NCI-H1436 (cell line): ENCODE results near the gene FGF1.

Source experiments
- DNase-seq: peaks from one replicate; lab custom pipeline; 2025; lab: John Stamatoyannopoulos, UW

Gene FGF1

GRCh38 chr5:142578161-142578830 is 107.6 kb downstream of the FGF1 start:
- DNase-seq: no peak

GRCh38 chr5:142576804-142577203 is 109.1 kb downstream of the FGF1 start:
- no peak for DNase-seq

DNA sequence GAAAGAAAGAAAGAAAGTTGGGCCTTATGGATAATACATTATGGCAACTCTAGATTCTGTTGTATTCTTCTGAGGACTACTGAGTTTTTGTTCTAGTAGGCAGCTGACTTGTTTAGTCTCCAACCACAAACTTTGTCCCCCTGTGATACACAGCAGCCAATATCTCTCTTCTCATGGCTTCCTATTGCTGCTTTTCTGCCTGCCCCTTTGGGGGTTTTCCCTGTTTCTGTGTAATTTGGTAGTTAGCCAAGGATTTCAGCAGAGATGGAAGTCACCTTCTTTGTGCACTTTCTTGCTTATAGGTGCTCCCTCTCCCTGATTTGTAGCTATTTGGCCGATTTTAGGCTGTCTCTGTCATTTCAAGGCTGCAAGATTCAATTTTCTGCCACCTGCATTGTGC is 109.6 kb downstream of the FGF1 start:
- no peak for DNase-seq

DNA sequence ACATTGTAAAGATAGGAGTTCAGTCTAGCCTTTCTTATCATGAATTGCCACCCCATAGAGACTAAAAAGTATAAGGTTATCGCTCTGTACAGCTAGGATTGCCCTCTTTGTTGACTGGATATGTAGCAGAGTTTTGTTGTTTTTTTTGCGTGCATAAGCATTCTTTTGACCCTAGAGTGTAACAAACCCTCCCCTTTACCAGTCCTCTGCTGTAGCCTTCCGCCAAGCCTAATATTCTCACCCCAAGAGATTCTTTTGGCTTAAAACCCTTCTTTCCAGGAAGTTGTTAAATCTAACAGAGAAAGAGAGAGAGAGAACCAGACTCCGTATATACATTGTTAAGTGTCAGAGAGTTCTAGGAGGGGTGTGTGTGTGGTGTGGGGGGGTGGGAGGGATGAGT is 113.9 kb downstream of the FGF1 start:
- no peak for DNase-seq

GRCh38 chr5:142571371-142571770 is 114.5 kb downstream of the FGF1 start:
- DNase-seq: no peak

DNA sequence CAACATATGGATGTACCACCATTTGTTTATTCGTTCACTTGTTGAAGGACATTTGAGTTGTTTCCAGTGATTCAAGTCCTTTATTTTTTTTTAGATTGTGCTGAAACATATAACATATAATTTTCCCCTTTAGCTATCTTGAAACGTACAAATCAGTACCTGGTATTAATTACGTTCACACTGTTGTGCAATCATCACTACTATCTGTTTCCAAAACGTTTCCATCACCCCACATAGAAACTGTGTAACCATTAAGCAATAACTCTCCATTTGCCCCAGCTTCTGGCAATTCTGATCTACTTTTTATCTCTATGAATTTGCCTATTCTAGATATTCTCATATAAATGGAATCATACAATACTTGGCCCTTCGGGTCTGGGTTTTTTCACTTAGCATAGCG is 116.0 kb downstream of the FGF1 start:
- no peak for DNase-seq

GRCh38 chr5:142568996-142569335 is 116.9 kb downstream of the FGF1 start:
- DNase-seq: no peak

- no peak for DNase-seq
Measured at GRCh38 chr5:142568283-142568995, 117.5 kb downstream of the FGF1 start.

GRCh38 chr5:142561486-142562097 is 124.3 kb downstream of the FGF1 start:
- no peak for DNase-seq

DNA sequence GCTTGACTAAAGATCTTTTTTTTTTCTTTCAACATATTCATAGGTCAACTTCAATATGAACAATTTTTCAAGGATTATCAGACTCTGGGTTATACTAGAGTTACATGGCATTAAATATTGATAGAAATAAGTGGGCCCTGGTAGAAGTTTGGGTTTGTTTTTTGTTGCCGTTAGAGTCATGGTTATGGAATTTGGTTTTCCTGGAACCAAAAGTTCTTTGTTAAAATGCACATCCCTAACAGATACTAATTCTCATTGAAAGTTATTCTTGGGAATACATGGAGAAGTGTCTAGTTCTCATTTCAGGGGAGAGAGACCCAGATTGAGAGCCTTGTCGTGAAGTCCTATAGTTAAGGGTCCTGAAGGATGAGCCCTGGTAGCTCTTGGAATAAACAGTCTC is 124.9 kb downstream of the FGF1 start:
- no peak for DNase-seq

DNA sequence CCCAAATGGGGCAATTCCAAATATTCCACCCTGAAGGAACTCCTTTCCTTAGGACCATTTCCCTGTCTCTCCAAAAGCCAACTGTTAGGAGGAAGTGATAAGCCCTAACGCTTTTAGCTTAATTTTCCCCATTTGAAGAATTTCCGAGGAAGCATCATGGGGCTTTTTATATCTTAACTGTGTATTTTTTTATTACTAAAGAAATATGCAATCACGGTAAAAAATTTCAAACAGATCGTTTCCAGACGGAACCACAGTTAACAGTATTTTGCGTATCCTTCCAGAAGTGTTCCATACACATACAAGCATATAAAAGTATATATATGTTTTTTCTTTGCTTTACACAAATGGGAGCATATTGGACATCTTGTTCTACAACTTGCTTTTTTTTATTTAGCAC is 133.8 kb downstream of the FGF1 start:
- DNase-seq: no peak

DNA sequence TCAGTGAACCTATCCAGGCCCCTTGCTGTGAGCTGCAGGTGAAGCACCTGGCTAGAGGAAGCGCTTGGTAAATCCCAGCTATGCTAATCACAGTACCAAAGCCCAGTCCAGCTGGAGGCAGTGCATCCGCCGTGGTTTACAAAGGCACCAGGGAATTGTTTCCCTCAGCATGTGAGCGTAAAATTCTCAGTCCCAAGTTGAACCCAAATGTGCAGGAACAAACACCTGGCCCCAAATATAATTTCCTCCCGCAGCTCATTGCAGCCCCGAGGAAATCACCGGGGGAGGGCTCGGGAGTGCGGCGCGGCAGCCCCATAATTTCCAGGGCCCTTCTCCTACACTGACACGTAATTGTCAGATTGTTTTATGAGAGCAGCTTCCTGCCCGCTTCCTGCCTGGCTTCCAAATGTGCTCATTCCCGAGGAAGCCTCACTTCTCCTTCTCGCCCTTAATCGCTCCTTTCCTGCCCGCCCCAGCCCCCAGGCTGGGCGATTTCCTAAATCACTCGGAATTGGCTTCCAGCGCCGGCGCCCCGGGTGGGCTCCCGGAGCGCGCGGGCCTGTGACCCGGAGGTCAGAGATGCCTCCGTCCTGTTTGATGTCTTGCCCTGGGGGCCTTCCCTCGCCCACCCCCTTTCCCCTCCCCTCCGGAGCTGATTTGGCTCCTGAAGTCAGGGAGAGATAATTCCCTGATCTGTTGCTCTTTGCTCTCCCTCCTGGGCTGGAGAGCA is 134.4 kb downstream of the FGF1 start:
- DNase-seq: no peak

DNA sequence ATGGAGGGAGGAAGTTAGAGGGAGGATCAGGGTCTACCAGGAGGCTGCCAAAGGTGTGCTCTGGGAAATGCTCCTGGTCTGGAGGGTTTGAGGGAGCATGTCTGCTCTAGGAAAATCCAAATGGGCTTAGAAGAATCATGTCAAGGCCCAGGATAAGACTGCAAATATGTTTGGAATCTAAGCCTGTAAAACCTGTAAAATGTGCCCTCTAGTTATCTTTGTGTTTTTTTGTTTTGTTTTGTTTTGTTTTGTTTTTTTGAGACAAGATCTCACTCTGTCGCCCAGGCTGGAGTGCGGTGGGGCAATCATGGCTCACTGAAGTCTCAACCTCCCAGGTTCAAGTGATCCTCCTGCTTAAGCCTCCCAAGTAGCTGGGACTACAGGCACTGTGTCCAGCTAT is 135.4 kb downstream of the FGF1 start:
- no peak for DNase-seq

GRCh38 chr5:142549834-142550233 is 136.1 kb downstream of the FGF1 start:
- no peak for DNase-seq

DNA sequence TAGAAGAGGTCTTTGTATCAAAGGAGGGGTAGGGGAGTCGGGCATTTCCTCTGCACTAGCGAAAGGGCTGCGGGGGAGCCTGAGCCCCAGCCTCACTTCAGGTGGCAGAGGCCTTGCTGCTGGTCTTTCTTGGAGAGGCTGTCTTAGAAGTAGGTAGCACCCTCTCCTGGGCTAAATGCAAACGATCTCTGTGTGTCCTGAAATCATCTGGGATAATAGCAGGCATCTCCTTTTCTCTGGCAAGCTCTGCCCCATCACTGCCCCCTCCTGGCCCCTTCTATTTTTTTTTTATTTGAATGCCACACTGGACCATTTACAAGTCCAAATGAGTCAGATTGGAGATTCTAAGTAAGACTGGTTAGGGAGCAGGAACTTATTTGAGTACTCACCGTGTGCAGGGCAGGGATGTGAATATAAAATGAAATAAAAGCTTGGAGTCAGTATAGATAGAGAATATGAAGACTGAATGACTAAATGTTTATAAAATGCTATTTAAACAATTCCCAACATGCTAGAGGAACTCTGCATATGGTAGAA is 137.1 kb downstream of the FGF1 start:
- peak; percentile 84 for DNase-seq

- no peak for DNase-seq
Measured at GRCh38 chr5:142547445-142548380, 138.2 kb downstream of the FGF1 start.

DNA sequence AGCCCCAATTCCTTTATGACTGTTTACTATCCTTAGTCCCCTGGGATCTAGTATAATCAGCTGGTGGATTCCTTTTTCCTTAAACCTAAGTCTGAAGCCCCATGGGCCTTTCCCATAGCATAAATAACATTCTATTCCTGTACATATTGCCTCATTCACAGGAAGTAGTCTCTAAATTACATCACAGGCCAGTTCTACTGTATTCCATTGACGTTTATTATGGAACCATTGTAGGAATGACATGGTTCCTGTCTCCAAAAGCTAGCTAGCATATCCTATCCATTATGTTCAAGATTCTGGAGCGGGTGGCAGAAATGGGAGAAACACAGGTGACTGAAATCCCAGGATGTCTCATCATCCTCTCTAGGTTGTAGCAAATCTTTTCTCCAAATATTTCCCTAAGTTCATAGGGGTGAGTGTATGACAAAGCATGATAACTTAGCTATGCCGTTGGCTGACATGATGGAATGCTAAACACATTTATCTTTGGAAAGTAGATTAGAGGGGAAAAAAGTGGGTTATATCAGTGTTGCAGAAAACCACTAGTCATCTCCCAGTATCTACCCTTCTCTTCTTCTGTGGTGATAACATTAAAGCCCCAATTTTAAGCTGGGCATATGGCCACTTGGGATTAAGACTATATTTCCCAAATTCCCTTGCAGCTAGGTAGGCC is 140.1 kb downstream of the FGF1 start:
- DNase-seq: no peak

DNA sequence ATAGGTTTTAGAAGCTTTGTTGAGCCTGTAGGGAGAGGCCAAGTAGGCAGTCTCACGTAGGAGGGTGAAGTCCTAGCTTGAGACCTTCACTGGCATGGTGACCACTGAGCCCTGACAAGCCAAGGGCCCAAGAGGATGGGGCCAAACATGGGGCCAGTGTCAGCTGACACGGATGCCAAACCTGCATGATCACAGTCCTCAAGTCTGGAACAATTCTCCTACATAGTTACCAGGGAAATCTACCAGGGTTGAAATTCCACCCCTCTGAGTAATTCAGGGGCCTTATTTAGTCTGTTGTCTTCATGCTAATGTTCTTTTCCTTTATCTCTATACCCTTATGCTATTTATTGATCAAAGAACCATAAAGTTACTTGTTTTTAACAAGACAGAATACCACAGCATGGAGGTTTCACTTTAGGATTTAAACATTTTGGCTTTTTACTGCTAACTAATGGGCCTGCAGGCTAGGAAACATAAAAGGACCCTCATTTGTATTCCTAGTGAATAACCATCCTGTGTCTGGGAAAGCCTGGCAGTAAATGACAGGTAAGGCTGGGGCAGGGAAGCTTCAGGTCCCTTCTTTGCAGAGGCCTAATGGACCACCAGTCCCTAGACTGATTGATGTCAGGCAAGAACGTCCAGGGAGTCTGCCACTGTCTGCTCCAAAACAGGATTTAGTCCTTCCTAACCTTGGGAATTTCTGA is 140.8 kb downstream of the FGF1 start:
- DNase-seq: no peak

GRCh38 chr5:142544071-142544753 is 141.7 kb downstream of the FGF1 start:
- no peak for DNase-seq

DNA sequence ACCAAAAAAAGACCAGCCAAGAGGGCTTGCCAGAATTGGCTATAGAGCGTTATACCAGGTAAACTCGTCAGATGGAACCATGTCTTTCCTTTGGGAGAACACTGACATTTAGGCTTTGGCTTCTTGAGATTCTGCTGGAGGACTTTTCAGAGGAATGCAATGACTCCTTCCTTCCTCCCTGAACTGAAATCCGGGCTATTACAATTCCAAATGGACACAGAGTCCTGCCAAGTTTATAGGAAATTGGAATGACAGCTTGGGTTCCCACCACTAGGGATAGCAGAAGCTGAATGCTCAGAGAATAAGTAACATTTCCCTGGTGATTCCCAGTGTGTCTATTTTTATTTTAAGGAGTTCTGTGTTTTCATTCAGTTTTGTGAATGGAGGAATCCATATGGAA is 143.0 kb downstream of the FGF1 start:
- DNase-seq: no peak
